Adrenal gland (tissue), 5 donors: Measurements from ENCODE around the gene SENP8.

ENCODE experiments used
- POLR2A ChIP-seq, 2 donors: fragments of 450-650 bp; IDR thresholded peaks; one replicate each; pipeline ENCODE4 v1.6.1; 2017; ENCODE audit warnings: antibody characterized with exemption in 2 of 2, mild to moderate bottlenecking in 2 of 2, moderate library complexity in 1 of 2
- TF ChIP-seq, protein P1 (sequence below), 6 experiments: fragments of 450-650 bp in 4 of 6; fragments of 200-600 bp in 2 of 6; sonication (generic) in 1 of 6; IDR thresholded peaks; 1 replicate in 5 of 6; 2 replicates in 1 of 6; pipeline versions ENCODE4 v1.5.1 to v1.8.0; 2016 to 2021; ENCODE audit warnings: antibody characterized with exemption in 6 of 6, mild to moderate bottlenecking in 2 of 6, moderate library complexity in 1 of 6
- donor health status: DM: no; HTN: no; CAD: no.

DNA sequence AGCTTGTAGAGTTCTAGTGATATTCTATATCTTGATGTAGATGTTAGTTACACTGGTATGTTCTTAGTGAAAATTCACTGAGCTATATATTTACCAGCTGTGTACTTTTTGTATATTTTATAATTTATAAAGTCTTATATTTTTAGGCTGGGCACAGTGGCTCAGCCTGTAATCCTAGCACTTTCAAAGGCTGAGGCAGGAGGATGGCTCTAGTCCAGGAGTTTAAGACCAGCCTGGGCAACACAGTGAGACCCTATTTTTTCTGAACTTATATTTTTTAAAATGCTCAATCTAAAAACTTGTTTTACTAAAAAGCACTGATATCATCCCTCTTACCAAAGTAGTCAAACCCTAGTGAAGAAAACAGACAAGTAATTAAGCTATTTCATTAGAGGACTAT, 5.4 kb upstream of the SENP8 start:
- TF ChIP-seq, protein P1, sequence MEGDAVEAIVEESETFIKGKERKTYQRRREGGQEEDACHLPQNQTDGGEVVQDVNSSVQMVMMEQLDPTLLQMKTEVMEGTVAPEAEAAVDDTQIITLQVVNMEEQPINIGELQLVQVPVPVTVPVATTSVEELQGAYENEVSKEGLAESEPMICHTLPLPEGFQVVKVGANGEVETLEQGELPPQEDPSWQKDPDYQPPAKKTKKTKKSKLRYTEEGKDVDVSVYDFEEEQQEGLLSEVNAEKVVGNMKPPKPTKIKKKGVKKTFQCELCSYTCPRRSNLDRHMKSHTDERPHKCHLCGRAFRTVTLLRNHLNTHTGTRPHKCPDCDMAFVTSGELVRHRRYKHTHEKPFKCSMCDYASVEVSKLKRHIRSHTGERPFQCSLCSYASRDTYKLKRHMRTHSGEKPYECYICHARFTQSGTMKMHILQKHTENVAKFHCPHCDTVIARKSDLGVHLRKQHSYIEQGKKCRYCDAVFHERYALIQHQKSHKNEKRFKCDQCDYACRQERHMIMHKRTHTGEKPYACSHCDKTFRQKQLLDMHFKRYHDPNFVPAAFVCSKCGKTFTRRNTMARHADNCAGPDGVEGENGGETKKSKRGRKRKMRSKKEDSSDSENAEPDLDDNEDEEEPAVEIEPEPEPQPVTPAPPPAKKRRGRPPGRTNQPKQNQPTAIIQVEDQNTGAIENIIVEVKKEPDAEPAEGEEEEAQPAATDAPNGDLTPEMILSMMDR (IDR thresholded peaks at IDR 0.05) = no peak
- TF ChIP-seq POLR2A (IDR thresholded peaks at IDR 0.05) = no peak
